Mesenchymal stem cell (in vitro differentiated cells and primary cell): ENCODE results near the gene KIF1A.

Source experiments
- DNase-seq: peaks from one replicate; pipeline ENCODE4 v3.0.0-alpha.2; 2013
- H2AFZ ChIP-seq: one replicate; pipeline ENCODE4 v1.6.1; 2013; ENCODE audit warnings: low read depth, mild to moderate bottlenecking, control low read depth, inconsistent platforms, low read length, moderate library complexity
- H2AK5ac ChIP-seq: 2 replicates; pipeline ENCODE4 v1.6.1; 2013; ENCODE audit warnings: low read length, moderate library complexity, mild to moderate bottlenecking, inconsistent platforms; ENCODE audit not compliant: severe bottlenecking
- H2BK120ac ChIP-seq: one replicate; pipeline ENCODE4 v1.6.1; 2013; ENCODE audit warnings: low read depth, mild to moderate bottlenecking, inconsistent platforms, low read length, moderate library complexity
- H2BK12ac ChIP-seq, 2 experiments: one replicate each; pipeline ENCODE4 v1.6.1; 2013; ENCODE audit warnings: inconsistent platforms in 2 of 2, low read length in 2 of 2, mild to moderate bottlenecking in 2 of 2, moderate library complexity in 2 of 2, control low read depth in 1 of 2
- H2BK15ac ChIP-seq: one replicate; pipeline ENCODE4 v1.6.1; 2013; ENCODE audit warnings: mild to moderate bottlenecking, low read depth, inconsistent platforms; ENCODE audit not compliant: poor library complexity, severe bottlenecking
- H2BK5ac ChIP-seq: 2 replicates; pipeline ENCODE4 v1.6.1; 2013; ENCODE audit warnings: low read depth, mild to moderate bottlenecking, low read length, control low read depth, inconsistent platforms; ENCODE audit not compliant: poor library complexity, severe bottlenecking
- H3K14ac ChIP-seq, 2 experiments: one replicate each; pipeline ENCODE4 v1.6.1; 2013; ENCODE audit warnings: inconsistent platforms in 2 of 2, low read length in 2 of 2, control low read depth in 1 of 2, mild to moderate bottlenecking in 1 of 2, moderate library complexity in 1 of 2
- H3K18ac ChIP-seq, 2 experiments: one replicate each; pipeline ENCODE4 v1.6.1; 2013; ENCODE audit warnings: inconsistent platforms in 2 of 2, low read length in 2 of 2, control low read depth in 1 of 2, low read depth in 1 of 2, mild to moderate bottlenecking in 1 of 2
- H3K23ac ChIP-seq, 2 experiments: one replicate each; pipeline ENCODE4 v1.6.1; 2013; ENCODE audit warnings: inconsistent platforms in 2 of 2, low read length in 2 of 2, mild to moderate bottlenecking in 2 of 2, moderate library complexity in 2 of 2, control low read depth in 1 of 2
- H3K27ac ChIP-seq: 2 replicates; pipeline ENCODE4 v1.5.1; 2013; ENCODE audit warnings: mild to moderate bottlenecking, moderate library complexity, low read length, control low read depth, inconsistent platforms; ENCODE audit not compliant: poor library complexity, severe bottlenecking
- H3K27me3 ChIP-seq, 2 experiments: 2 replicates each; pipeline versions ENCODE4 v1.6.1 to v1.7.0; 2013; ENCODE audit warnings: low read length in 2 of 2, mild to moderate bottlenecking in 2 of 2, moderate library complexity in 2 of 2, control low read depth in 1 of 2, inconsistent platforms in 1 of 2; ENCODE audit not compliant: control insufficient read depth in 1 of 2, insufficient read depth in 1 of 2
- H3K36me3 ChIP-seq, 2 experiments: 2 replicates each; pipeline versions ENCODE4 v1.6.1 to v1.7.0; 2013; ENCODE audit warnings: low read length in 2 of 2, control low read depth in 1 of 2, inconsistent platforms in 1 of 2, low read depth in 1 of 2, mild to moderate bottlenecking in 1 of 2; ENCODE audit not compliant: insufficient read depth in 2 of 2, control insufficient read depth in 1 of 2
- H3K4ac ChIP-seq, 2 experiments: one replicate each; pipeline ENCODE4 v1.6.1; 2013; ENCODE audit warnings: inconsistent platforms in 2 of 2, low read length in 2 of 2, mild to moderate bottlenecking in 2 of 2, moderate library complexity in 2 of 2, control low read depth in 1 of 2, low read depth in 1 of 2
- H3K4me1 ChIP-seq: 2 replicates; pipeline ENCODE4 v1.6.1; 2013; ENCODE audit warnings: low read depth, low read length, control low read depth; ENCODE audit not compliant: control insufficient read depth, insufficient read depth
- H3K4me2 ChIP-seq: 2 replicates; pipeline ENCODE4 v1.6.1; 2013; ENCODE audit warnings: low read length, mild to moderate bottlenecking, inconsistent platforms; ENCODE audit not compliant: poor library complexity, severe bottlenecking
- H3K4me3 ChIP-seq, 2 experiments: 2 replicates each; pipeline versions ENCODE4 v1.5.1 to v1.7.0; 2013; ENCODE audit warnings: low read length in 2 of 2, mild to moderate bottlenecking in 2 of 2, control low read depth in 1 of 2, low read depth in 1 of 2; ENCODE audit not compliant: insufficient read depth in 1 of 2
- H3K79me1 ChIP-seq: replicated peaks from 2 replicates; pipeline ENCODE4 v1.6.1; 2013; ENCODE audit warnings: mild to moderate bottlenecking, control low read depth, low read length, inconsistent platforms; ENCODE audit not compliant: poor library complexity, severe bottlenecking
- H3K9ac ChIP-seq: 2 replicates; pipeline ENCODE4 v1.7.0; 2013; ENCODE audit warnings: mild to moderate bottlenecking, low read length, moderate library complexity
- H3K9me3 ChIP-seq: 2 replicates; pipeline ENCODE4 v1.7.0; 2013; ENCODE audit warnings: mild to moderate bottlenecking, low read length; ENCODE audit not compliant: control insufficient read depth
- H4K8ac ChIP-seq: one replicate; pipeline ENCODE4 v1.6.1; 2013; ENCODE audit warnings: inconsistent platforms, mild to moderate bottlenecking, low read length, moderate library complexity
- H4K91ac ChIP-seq: one replicate; pipeline ENCODE4 v1.6.1; 2013; ENCODE audit warnings: mild to moderate bottlenecking, low read length, inconsistent platforms
- WGBS: methylation state at CpG from one replicate; pipeline ENCODE4 v1.1.7; 2013; ENCODE audit warnings: mixed read lengths; 5-methylcytosine and 5-hydroxymethylcytosine counted together

Gene KIF1A

GRCh38 chr2:240703417-240704341 is 116.3 kb downstream of the KIF1A start:
- no peak overlapping the region for H3K14ac ChIP-seq

GRCh38 chr2:240702640-240703011 is 117.4 kb downstream of the KIF1A start:
- Histone ChIP-seq H3K9me3 (no peaks in the 10 kb centered on the region), H2AFZ (no peak overlapping the region), H3K9ac (no peak overlapping the region), H3K18ac (no peak overlapping the region), H2BK12ac (no peak overlapping the region), H3K4me2 (no peak overlapping the region), H4K91ac (no peak overlapping the region), H3K23ac (no peak overlapping the region), H2AK5ac (no peak overlapping the region), H3K4me1 (no peaks in the 10 kb centered on the region), H3K27ac (no peak overlapping the region), H4K8ac (no peak overlapping the region), H2BK5ac (no peak overlapping the region), H3K27me3 (peaks cover 9 to 53% of the 10 kb centered on the region in 2 experiments), H3K36me3 (peaks cover 0 to 6% of the 10 kb centered on the region in 2 experiments), H2BK120ac (no peak overlapping the region), H3K4me3 (no peak overlapping the region), H3K14ac (no peak overlapping the region), H3K4ac (no peak overlapping the region), H2BK15ac (no peak overlapping the region), H3K79me1 (no peaks in the 10 kb centered on the region)
- DNase-seq = no peak
- 78% methylated on average over 9 of the region's 9 CpGs for WGBS

More at GRCh38 chr2:240703417-240704341, 116.3 kb downstream of the KIF1A start:
- Histone ChIP-seq H3K9me3 (peaks cover 2% of the 10 kb centered on the region), H3K4me2 (no peak overlapping the region), H3K79me1 (no peaks in the 10 kb centered on the region), H2BK15ac (no peak overlapping the region), H3K9ac (no peak overlapping the region), H3K18ac (no peak overlapping the region), H2BK120ac (no peak overlapping the region), H2BK5ac (no peak overlapping the region), H3K4me1 (no peaks in the 10 kb centered on the region), H2BK12ac (no peak overlapping the region), H2AFZ (no peak overlapping the region), H3K27ac (no peak overlapping the region), H4K8ac (no peak overlapping the region), H3K4ac (no peak overlapping the region), H4K91ac (no peak overlapping the region), H3K36me3 (peaks cover 0 to 6% of the 10 kb centered on the region in 2 experiments), H2AK5ac (no peak overlapping the region), H3K27me3 (peaks cover 9 to 64% of the 10 kb centered on the region in 2 experiments), H3K4me3 (no peak overlapping the region), H3K23ac (no peak overlapping the region)
- DNase-seq = no peak
- 86% methylated on average over 18 of the region's 18 CpGs for WGBS

GRCh38 chr2:240701736-240702639 is 118.0 kb downstream of the KIF1A start:
- no peak overlapping the region for H3K9ac ChIP-seq
- no peak for DNase-seq
- 89% methylated on average over 26 of the region's 30 CpGs for WGBS
- H2AFZ ChIP-seq = no peak overlapping the region
- peaks cover 0 to 6% of the 10 kb centered on the region in 2 experiments for H3K36me3 ChIP-seq
- no peak overlapping the region for H2AK5ac ChIP-seq
- no peak overlapping the region for H3K4ac ChIP-seq
- H2BK120ac ChIP-seq = no peak overlapping the region
- no peak overlapping the region for H3K14ac ChIP-seq
- no peak overlapping the region for H2BK5ac ChIP-seq
- H3K9me3 ChIP-seq = no peaks in the 10 kb centered on the region
- no peak overlapping the region for H3K27ac ChIP-seq
- H3K23ac ChIP-seq = no peak overlapping the region
- H3K4me2 ChIP-seq = no peak overlapping the region
- no peak overlapping the region for H2BK15ac ChIP-seq
- no peak overlapping the region for H3K4me3 ChIP-seq
- no peaks in the 10 kb centered on the region for H3K4me1 ChIP-seq
- no peak overlapping the region for H4K8ac ChIP-seq
- no peak overlapping the region for H3K18ac ChIP-seq
- H4K91ac ChIP-seq = no peak overlapping the region
- H3K79me1 ChIP-seq = no peaks in the 10 kb centered on the region
- no peak overlapping the region for H2BK12ac ChIP-seq
- H3K27me3 ChIP-seq = peaks cover 9 to 47% of the 10 kb centered on the region in 2 experiments
